Activated T-helper 17 cell treated with anti-CD3 and anti-CD28 coated beads, Interleukin-2, amount 50 U/mL, for 72 hours (primary cell): ENCODE results near the gene IQGAP3. TPM values are rescaled to one million over a fixed set of nuclear protein-coding genes. Genes with fewer than 3 reads are reported as not detected.

Experiments
- ATAC-seq: fragments of 150-1000 bp; cut with Tn5 transposase; replicated peaks from 2 replicates; pipeline ENCODE4 v1.10.0; 2021; ENCODE audit warnings: mild to moderate bottlenecking, moderate library complexity
- H3K27ac Mint-ChIP-seq: one replicate; pipeline ENCODE4 v1.8.0; 2022; ENCODE audit warnings: mixed read lengths
- H3K27me3 Mint-ChIP-seq: one replicate; pipeline ENCODE4 v1.8.0; 2022; ENCODE audit warnings: mixed read lengths
- H3K36me3 Mint-ChIP-seq: one replicate; pipeline ENCODE4 v1.8.0; 2022; ENCODE audit warnings: low read depth, mild to moderate bottlenecking, mixed read lengths
- H3K4me1 Mint-ChIP-seq: one replicate; pipeline ENCODE4 v1.8.0; 2022; ENCODE audit warnings: mixed read lengths
- H3K4me3 Mint-ChIP-seq: one replicate; pipeline ENCODE4 v1.8.0; 2022; ENCODE audit warnings: mild to moderate bottlenecking, mixed read lengths
- H3K9me3 Mint-ChIP-seq: one replicate; pipeline ENCODE4 v1.8.0; 2022; ENCODE audit warnings: mixed read lengths
- total RNA-seq, 2 donors: library from RNA; stranded (reverse); gene quantifications; one replicate each; pipeline ENCODE4 v1.2.3, GENCODE V29; 2022

The IQGAP3 gene
- total RNA-seq, 2 donors from 2014 or later, result 8.7 to 9.4 TPM

GRCh38 chr1:156498432-156499193, 73.8 kb downstream of the IQGAP3 start:
- no peaks in the 10 kb centered on the region for H3K9me3 Mint-ChIP-seq
- H3K4me3 Mint-ChIP-seq, result peak overlapping the region; percentile 90
- H3K27me3 Mint-ChIP-seq, result no peaks in the 10 kb centered on the region
- H3K27ac Mint-ChIP-seq, result peak overlapping the region; percentile 99
- H3K36me3 Mint-ChIP-seq, result peaks cover 50% of the 10 kb centered on the region
- ATAC-seq, result no peak
- H3K4me1 Mint-ChIP-seq, result peaks cover 53% of the 10 kb centered on the region

- Mint-ChIP-seq H3K9me3 (no peaks in the 10 kb centered on the region), H3K27me3 (no peaks in the 10 kb centered on the region), H3K27ac (peak overlapping the region; percentile 26), H3K4me3 (peak overlapping the region; percentile 90), H3K4me1 (peaks cover 52% of the 10 kb centered on the region), H3K36me3 (peaks cover 52% of the 10 kb centered on the region)
- no peak for ATAC-seq
Measured at GRCh38 chr1:156497743-156498431, 74.5 kb downstream of the IQGAP3 start.

DNA sequence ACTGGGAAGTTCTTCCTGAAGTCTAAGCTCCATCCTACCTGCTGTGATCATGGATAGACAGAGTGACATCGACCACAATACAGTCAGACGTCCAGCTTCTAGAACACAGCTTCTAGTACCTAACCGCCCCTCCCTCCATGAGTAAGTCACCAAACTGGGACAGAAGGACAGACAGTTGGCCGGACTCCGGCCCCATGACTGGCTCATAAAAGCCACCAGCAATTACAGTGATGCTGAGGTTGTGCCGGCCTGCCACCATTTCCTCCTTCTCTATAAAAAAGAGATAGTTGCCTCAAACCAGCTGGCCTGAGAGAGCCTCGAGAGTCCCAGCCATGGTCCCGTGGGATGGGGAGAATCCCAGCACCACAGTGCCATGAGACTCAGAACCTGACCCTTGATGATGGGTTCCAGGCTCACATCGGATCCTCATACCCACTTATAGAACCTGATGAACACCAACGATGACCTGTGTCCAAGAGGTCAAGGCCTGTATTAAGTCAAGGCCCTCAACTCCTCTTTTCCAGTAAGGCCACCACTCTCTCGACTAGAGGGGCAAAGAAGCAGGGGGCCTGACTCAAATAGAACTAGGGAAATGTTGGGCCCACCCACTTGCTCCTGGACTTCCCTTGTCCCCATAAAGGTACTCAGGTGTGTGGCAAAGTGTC, 75.2 kb downstream of the IQGAP3 start:
- Mint-ChIP-seq H3K27ac (peak overlapping the region; percentile 26), H3K27me3 (no peaks in the 10 kb centered on the region), H3K9me3 (no peaks in the 10 kb centered on the region), H3K4me1 (peaks cover 54% of the 10 kb centered on the region), H3K36me3 (peaks cover 57% of the 10 kb centered on the region), H3K4me3 (peak overlapping the region; percentile 90)
- no peak for ATAC-seq

DNA sequence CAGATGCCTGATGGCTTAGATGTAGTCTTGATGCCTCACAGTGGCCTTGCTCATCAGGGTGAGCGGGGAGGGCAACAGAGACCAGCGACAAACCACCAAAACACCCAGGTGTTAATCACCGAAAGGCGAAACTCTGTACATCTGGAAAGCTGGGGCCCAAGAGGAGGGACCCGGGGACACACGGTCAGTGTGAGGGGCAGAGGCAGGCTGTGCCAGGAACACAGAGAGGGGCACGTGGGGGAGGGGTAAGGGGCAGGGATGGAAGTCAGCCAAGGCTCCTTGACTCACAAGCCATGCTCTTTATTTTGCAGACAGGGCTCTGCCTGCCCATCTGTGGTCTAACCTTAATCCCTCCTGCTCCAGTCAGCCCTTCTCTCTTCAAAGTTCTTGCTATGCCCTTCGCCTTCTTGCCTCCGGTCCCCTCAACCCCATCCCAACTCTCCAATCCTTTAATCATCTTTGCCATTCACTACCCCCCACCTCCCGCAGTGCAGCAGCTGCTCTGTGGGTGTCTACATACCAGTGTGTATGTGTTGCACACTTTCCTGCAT, 76.1 kb downstream of the IQGAP3 start:
- no peaks in the 10 kb centered on the region for H3K27me3 Mint-ChIP-seq
- H3K4me3 Mint-ChIP-seq, result peak overlapping the region; percentile 90
- H3K27ac Mint-ChIP-seq, result peak overlapping the region; percentile 26
- H3K36me3 Mint-ChIP-seq, result peaks cover 64% of the 10 kb centered on the region
- ATAC-seq, result peak; percentile 17
- H3K4me1 Mint-ChIP-seq, result peaks cover 61% of the 10 kb centered on the region
- no peaks in the 10 kb centered on the region for H3K9me3 Mint-ChIP-seq

GRCh38 chr1:156495401-156496140, 76.8 kb downstream of the IQGAP3 start:
- H3K4me3 Mint-ChIP-seq, result peak overlapping the region; percentile 90
- peak overlapping the region; percentile 81 for H3K27ac Mint-ChIP-seq
- ATAC-seq, result no peak
- H3K9me3 Mint-ChIP-seq, result no peaks in the 10 kb centered on the region
- H3K36me3 Mint-ChIP-seq, result peaks cover 64% of the 10 kb centered on the region
- peaks cover 68% of the 10 kb centered on the region for H3K4me1 Mint-ChIP-seq
- no peaks in the 10 kb centered on the region for H3K27me3 Mint-ChIP-seq

DNA sequence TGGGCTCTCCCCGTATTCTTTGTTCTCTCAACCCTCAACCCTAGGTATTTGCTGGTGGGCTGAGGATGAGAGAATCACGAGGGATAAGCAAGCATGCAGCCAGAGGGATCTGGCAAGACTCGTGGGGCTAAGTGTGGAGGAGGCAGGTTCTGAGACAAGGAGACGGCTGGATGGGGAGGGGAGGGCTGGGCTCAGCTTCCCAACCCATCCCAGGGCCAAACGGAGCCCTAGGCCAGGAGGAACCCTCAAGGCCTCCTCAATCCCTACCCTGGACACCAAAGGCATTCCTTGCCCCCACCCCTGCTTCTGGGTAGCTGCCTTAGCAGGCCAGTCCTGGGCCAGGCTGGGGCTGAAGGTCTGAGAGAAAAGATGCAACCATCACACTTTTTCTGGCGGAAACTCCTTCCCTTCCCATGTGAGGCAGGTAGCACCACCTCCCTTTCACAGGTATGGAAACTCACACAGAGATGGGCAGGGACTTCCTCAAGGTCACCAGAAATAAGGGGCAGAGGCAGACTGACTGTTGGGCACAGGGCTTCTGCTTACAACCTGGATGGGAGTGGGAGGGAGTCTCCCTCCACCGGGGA, 78.0 kb downstream of the IQGAP3 start:
- Mint-ChIP-seq H3K9me3 (no peaks in the 10 kb centered on the region), H3K27me3 (no peaks in the 10 kb centered on the region), H3K36me3 (peaks cover 64% of the 10 kb centered on the region), H3K27ac (peak overlapping the region; percentile 75), H3K4me3 (peak overlapping the region; percentile 61), H3K4me1 (peaks cover 76% of the 10 kb centered on the region)
- no peak for ATAC-seq

- Mint-ChIP-seq H3K4me3 (peak overlapping the region; percentile 61), H3K9me3 (no peaks in the 10 kb centered on the region), H3K36me3 (peaks cover 58% of the 10 kb centered on the region), H3K27me3 (no peaks in the 10 kb centered on the region), H3K4me1 (peaks cover 83% of the 10 kb centered on the region), H3K27ac (peak overlapping the region; percentile 75)
- no peak for ATAC-seq
Measured at GRCh38 chr1:156493742-156494141, 78.6 kb downstream of the IQGAP3 start.

GRCh38 chr1:156493154-156493631, 79.2 kb downstream of the IQGAP3 start:
- no peaks in the 10 kb centered on the region for H3K27me3 Mint-ChIP-seq
- peaks cover 86% of the 10 kb centered on the region for H3K4me1 Mint-ChIP-seq
- peaks cover 57% of the 10 kb centered on the region for H3K36me3 Mint-ChIP-seq
- H3K9me3 Mint-ChIP-seq, result no peaks in the 10 kb centered on the region
- peak overlapping the region; percentile 82 for H3K4me3 Mint-ChIP-seq
- peak overlapping the region; percentile 75 for H3K27ac Mint-ChIP-seq
- ATAC-seq, result no peak

- peaks cover 57% of the 10 kb centered on the region for H3K36me3 Mint-ChIP-seq
- H3K4me3 Mint-ChIP-seq, result peak overlapping the region; percentile 82
- peaks cover 86% of the 10 kb centered on the region for H3K4me1 Mint-ChIP-seq
- H3K27me3 Mint-ChIP-seq, result no peaks in the 10 kb centered on the region
- no peaks in the 10 kb centered on the region for H3K9me3 Mint-ChIP-seq
- H3K27ac Mint-ChIP-seq, result peak overlapping the region; percentile 70
- ATAC-seq, result no peak
Measured at GRCh38 chr1:156492591-156493080, 79.7 kb downstream of the IQGAP3 start.

GRCh38 chr1:156492013-156492590, 80.3 kb downstream of the IQGAP3 start:
- Mint-ChIP-seq H3K9me3 (no peaks in the 10 kb centered on the region), H3K4me3 (peak overlapping the region; percentile 82), H3K27me3 (no peaks in the 10 kb centered on the region), H3K27ac (peak overlapping the region; percentile 70), H3K4me1 (peaks cover 84% of the 10 kb centered on the region), H3K36me3 (peaks cover 54% of the 10 kb centered on the region)
- ATAC-seq, result no peak

GRCh38 chr1:156491151-156491949, 81.0 kb downstream of the IQGAP3 start:
- Mint-ChIP-seq H3K4me3 (peak overlapping the region; percentile 82), H3K36me3 (peaks cover 51% of the 10 kb centered on the region), H3K27me3 (no peaks in the 10 kb centered on the region), H3K27ac (peak overlapping the region; percentile 94), H3K4me1 (peaks cover 81% of the 10 kb centered on the region), H3K9me3 (peaks cover 2% of the 10 kb centered on the region)
- no peak for ATAC-seq

DNA sequence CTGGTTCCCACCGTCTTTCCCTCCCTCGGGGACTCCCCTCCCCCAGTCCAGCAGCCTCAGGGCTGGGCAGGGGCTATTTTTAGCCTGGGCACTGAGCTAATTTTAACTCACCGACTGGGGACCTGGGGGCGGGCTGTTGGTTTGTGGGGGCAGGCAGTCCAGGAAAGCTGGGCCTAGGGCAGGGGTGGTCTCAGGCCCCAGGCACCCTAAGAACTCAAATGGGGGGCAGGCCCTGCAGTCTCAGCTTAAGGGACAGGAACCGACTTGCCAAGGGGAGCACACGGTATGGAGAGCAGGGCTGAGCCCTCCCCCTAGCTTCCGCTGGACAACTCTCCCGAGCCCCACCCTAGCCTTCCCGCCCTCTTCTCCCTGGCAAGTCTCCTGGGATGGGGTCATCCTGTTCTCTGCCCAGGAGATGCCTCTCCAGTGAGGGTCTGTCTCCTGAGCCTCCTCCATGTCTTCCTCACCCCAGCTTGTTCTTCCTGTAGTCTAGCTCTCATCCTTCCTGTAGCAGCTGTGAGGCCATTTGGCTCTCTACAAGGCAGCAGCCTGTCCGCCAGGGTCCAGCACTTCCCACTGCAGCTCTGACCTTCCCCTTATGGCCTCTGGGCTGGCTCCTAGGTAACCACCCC, 81.8 kb downstream of the IQGAP3 start:
- peaks cover 3% of the 10 kb centered on the region for H3K9me3 Mint-ChIP-seq

More for the DNA sequence above, 81.8 kb downstream of the IQGAP3 start:
- Mint-ChIP-seq H3K27ac (peak overlapping the region; percentile 94), H3K4me1 (peaks cover 75% of the 10 kb centered on the region), H3K36me3 (peaks cover 48% of the 10 kb centered on the region), H3K27me3 (no peaks in the 10 kb centered on the region), H3K4me3 (peak overlapping the region; percentile 82)
- no peak for ATAC-seq
